Measurements from ENCODE around the gene NEMP2. TPM values are rescaled to one million over a fixed set of nuclear protein-coding genes. Genes with fewer than 3 reads are reported as not detected.
A peak's percentile ranks its signal among the peaks of the same experiment; 100 is the strongest.

The NEMP2 gene
- total RNA-seq, 1 donor from 2014 or later = 1.4 TPM

DNA sequence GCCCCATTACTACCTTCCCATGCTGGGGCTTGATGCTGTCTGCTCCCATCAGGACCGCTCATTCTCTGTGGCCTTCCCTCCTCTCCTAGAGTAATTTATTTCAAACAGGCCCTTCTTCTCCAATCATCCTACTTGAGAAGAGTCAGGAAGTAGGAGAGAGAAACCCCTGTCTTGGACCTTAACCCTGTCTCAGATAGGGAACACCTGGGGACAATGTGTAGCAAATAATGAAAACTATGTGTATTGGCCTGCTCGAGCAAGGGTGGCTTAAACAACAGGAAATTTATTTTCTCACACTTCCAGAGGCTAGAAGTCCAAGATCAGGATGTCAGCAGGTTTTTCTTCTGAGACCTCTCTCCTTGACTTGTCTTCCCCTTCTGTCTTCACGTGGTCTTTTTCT is 26.6 kb upstream of the NEMP2 start:
- no peak for DNase-seq (ENCODE audit: low spot score)
- no peak for ATAC-seq

GRCh38 chr2:190554357-190555006 is 20.0 kb upstream of the NEMP2 start:
- ATAC-seq (no peak), DNase-seq (ENCODE audit: low spot score) (no peak)

- DNase-seq (ENCODE audit: low spot score) (no peak), ATAC-seq (no peak)
Observed at GRCh38 chr2:190553254-190553653, 18.7 kb upstream of the NEMP2 start.

GRCh38 chr2:190551928-190552327 is 17.4 kb upstream of the NEMP2 start:
- ATAC-seq (peak; percentile 49), DNase-seq (ENCODE audit: low spot score) (no peak)

DNA sequence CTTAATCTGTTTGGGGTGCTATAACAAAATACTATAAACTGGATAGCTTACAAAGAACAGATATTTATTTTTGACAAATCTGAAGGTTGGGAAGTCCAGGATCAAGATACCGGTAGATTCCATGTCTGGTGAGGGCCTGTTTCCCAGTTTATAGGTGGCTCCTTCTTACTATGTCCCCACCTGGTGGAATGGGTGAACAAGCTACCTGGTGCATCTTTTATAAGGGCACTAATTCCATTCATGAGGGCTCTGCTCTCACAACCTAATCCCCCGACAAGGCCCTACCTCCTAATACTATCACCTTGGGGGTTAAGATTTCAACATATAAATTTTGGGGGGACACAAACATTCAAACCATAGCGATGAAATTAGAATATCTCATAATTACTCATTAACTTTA is 15.6 kb upstream of the NEMP2 start:
- no peak for ATAC-seq

DNA sequence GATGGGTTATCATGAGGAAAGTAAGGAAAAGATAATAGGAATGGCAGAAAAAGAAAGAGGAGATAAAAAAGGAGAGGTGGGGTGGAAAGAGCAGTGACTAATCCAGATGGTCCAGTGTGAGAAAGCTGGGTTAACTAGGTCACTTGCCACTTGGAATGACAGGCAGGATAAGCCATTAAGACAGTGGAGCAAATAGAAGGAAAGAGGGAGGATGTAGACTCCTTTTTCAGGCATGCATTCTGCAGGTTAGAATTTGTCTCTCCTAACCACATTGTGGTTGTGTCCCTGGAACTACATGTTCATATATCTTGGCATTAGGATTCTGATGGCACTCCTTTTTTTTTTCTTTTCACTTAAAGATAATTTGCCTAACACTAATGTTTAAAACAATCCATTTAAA is 13.4 kb upstream of the NEMP2 start:
- ATAC-seq (no peak), DNase-seq (ENCODE audit: low spot score) (no peak)

More for the DNA sequence above, 15.6 kb upstream of the NEMP2 start:
- DNase-seq (ENCODE audit: low spot score) = no peak

- no peak for ATAC-seq
- DNase-seq (ENCODE audit: low spot score) = no peak
Observed at GRCh38 chr2:190546734-190547133, 12.2 kb upstream of the NEMP2 start.

- ATAC-seq = no peak
- DNase-seq (ENCODE audit: low spot score) = no peak
Observed at GRCh38 chr2:190545555-190546385, 11.2 kb upstream of the NEMP2 start.

DNA sequence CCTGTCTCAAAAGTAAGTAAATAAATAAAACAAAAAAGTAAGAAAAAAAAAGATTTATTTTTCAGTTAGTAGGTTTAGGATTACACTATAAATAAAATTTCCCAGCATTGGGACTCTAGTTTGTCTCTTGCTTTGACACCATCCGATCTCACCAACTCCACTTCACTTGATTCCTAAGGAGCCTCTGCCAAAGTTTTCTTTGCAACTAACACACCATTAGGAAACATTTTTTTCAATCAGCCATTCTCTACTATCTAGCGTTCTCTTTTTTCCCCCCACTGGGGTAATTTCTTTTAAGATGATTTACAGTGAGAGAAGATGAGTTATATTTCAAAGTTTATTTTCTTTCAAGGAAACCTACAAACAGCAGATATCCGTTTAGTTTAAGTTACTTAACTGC is 10.6 kb upstream of the NEMP2 start:
- no peak for DNase-seq (ENCODE audit: low spot score)
- ATAC-seq = no peak

GRCh38 chr2:190540048-190540447 is 5.5 kb upstream of the NEMP2 start:
- no peak for ATAC-seq

GRCh38 chr2:190538201-190538600 is 3.7 kb upstream of the NEMP2 start:
- DNase-seq (ENCODE audit: low spot score) = no peak
- ATAC-seq = no peak

More at GRCh38 chr2:190540048-190540447, 5.5 kb upstream of the NEMP2 start:
- DNase-seq (ENCODE audit: low spot score) = no peak

GRCh38 chr2:190537765-190538164 is 3.2 kb upstream of the NEMP2 start:
- no peak for DNase-seq (ENCODE audit: low spot score)
- ATAC-seq = no peak

DNA sequence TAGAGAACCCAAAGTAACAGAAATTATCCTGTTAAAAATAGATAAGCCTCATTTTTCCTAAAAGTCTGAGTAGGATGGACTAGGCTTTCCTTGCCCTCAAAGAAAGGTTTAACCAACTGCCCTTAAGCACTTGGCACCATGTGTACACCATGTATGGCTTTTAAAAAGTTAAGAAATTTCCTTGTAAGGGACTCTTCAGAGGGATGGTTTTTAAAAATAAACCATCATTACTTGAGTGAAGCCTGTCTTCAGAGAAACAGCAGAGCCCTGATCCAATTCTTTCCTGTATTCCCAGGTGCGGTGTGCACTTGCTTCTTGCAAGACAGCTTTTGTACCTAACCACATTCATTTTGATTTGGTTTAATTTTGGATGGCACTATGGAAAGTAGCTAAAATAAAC is 1.1 kb upstream of the NEMP2 start:
- DNase-seq (ENCODE audit: low spot score) (no peak), ATAC-seq (no peak)

DNA sequence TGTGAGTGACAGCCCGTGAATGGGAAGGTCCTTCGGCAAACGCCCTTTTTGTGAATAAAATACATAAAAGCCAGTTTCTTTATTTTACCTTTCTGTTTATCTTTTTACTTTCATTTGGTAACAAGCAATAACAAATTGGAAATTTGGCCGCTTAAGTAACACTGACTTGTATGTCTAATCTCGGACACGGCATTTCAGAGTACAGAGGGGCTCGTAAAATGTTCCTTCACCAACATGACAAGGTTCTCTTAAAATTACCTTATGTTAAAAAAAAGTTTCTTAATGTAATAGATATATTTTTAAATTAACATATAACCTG is 558 bp upstream of the NEMP2 start:
- no peak for ATAC-seq

DNA sequence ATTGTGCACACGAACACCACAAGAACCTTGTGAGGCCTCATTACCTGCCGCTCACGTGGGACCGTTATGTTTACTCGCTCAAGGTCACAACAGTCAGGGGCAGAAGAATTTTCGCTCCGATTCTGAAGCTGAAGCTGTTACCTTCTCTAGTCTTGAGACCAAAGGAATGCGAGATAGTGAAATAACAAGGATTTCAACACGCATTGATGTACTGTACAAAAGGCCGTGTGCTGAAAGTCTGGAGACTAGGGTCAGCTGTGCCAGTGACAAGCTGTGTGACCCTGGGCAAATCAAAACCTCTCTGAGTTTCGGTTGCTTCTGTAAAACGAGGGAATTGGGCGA is 583 bp downstream of the NEMP2 start:
- ATAC-seq = peak; percentile 49
- DNase-seq (ENCODE audit: low spot score) = peak; percentile 61

More for the DNA sequence above, 558 bp upstream of the NEMP2 start:
- DNase-seq (ENCODE audit: low spot score) = no peak

- no peak for DNase-seq (ENCODE audit: low spot score)
- no peak for ATAC-seq
Observed at GRCh38 chr2:190533175-190533967, 1.2 kb downstream of the NEMP2 start.

GRCh38 chr2:190532581-190532980 is 1.9 kb downstream of the NEMP2 start:
- DNase-seq (ENCODE audit: low spot score) (peak; percentile 62), ATAC-seq (peak; percentile 23)

- ATAC-seq (no peak), DNase-seq (ENCODE audit: low spot score) (no peak)
Observed at GRCh38 chr2:190530248-190530900, 4.1 kb downstream of the NEMP2 start.

DNA sequence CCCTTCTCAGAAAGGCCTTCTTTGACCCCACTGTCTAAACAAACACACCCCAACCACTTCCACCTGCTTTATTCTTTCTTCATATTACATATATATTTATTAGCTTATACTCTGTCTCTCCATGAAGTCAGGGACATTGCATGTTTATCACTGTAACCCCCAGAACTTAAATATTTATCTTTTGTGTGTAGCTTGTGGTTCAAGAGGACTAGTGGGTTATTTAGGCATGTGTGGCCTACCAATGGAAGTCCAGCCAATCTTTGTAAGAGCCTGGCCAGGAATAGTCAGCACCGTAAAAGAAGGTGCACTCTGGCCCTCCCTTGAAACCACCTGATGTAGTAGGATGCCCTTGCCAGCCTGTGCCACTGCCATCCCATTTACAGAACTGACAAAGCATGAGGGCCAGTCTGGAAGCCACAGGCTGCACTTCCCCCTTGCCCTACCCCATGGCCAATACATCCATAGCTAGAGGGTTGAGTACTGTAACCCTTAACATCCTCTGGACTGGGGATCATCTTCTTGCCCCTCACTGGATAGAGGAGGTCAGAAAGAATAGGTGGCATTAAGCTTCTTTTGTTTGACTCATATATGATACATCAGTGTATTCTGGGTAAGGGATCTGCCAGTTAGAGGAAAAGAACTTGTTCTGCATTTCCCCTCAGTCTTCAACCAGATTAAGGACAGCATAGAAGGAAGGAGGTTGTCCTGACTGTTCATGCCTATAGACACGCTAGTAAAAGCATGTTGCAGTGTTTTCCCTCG is 4.9 kb downstream of the NEMP2 start:
- ATAC-seq (no peak), DNase-seq (ENCODE audit: low spot score) (no peak)

DNA sequence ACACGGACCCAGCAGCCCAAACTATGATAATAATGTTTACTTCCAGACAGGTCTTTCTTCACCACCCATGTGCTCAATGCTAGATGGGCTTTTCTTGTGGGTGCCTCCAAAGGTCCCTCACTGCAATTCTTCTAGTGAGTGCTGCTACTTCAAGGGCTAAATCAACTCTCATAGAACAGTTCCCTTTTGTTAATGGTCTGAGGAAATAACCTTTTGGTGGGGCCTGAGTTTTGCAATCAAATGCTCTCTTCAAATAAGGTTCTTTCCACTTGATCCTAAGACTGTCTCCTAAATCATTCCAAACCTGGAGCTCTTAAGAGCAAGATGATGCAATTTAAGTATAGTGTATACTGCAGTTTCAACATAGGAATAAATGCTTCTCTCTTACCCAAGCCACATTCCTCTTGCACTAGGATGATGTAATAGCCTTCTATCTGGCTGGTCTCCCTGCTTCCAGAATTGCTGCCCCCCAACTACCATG is 6.0 kb downstream of the NEMP2 start:
- no peak for ATAC-seq
- DNase-seq (ENCODE audit: low spot score) = no peak

Data from left lobe of liver (tissue), 2 donors.